CD4-positive, alpha-beta T cell treated with Interleukin-1 beta for 1 hour (primary cell): ENCODE measurements around the gene FDXR.

Source experiments
- DNase-seq, 2 donors: peaks; one replicate each; pipeline ENCODE4 v3.0.0-alpha.2; 2020 to 2022

The FDXR gene

DNA sequence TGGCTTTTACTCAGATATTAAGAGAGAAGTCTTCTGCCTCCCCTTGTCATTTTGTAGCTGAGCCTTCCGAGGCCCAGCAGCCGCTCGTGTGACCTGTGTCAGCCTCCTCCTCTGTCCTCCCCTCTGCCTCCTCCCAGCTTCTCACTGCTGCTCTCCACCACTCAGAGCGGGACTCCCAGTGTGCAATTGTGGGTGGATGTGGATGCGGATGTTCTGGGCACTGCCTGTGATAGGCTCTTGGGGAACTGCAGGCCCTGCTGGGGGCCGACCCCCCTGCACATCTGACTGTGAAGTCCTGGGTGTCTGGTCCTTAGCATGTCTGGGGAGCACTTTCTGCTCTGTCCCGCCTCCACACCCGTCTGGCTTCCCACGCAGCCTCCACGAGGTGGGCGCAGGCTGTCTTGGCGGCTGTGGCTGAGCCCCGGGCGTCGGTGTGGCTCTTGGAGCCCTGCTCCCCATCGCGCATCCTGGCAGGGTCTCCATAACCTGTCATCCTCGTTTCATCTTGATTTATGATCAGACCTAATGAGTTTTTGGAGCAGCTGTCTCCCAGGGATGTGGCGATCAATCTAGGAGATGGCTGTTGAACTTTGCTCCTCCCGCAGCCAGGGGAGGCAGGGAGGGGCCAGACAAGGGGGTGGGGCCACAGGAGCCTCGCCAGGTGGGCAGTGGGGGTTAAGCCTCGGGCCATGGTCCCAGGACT is 41.2 kb downstream of the FDXR start:
- no peak for DNase-seq

DNA sequence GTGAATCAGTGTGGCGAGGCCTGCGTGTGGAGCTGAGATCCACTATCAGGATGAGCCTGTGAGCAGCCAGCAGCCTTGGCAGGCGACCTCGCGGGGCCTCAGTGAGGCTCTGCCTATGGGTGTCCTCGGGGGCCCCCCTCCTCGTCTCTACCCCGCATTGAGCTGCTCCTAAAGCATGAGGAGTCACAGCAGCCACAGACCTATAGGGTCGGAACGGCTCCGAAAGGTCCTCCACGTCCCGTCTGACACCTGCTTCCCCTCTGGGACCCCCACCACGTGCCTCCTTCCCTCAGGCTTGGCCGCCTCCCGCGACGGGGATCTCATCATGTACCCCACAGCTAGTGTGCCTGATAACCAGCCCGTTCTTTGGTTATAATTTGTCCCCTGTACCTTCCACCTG is 41.9 kb downstream of the FDXR start:
- DNase-seq: no peak

DNA sequence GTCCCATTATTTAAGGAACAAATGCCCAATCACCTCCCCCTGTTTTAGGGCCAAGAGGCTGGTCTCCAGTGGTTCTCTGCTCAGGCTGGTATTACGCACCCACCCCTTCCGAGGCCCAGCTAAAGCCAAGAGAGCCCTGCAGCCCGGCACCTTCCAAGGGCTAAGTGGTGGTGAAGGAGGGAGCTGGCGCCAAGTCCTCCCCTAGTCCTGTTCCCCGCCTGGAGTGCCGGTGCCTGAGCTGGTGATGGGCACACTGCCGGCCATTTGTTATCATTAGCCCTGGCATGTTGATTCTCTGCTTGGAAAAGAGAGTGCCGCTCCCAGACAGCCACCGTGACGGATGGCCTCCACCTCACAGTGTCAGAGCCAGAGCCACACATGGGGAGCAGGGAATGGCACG is 45.0 kb downstream of the FDXR start:
- no peak for DNase-seq

DNA sequence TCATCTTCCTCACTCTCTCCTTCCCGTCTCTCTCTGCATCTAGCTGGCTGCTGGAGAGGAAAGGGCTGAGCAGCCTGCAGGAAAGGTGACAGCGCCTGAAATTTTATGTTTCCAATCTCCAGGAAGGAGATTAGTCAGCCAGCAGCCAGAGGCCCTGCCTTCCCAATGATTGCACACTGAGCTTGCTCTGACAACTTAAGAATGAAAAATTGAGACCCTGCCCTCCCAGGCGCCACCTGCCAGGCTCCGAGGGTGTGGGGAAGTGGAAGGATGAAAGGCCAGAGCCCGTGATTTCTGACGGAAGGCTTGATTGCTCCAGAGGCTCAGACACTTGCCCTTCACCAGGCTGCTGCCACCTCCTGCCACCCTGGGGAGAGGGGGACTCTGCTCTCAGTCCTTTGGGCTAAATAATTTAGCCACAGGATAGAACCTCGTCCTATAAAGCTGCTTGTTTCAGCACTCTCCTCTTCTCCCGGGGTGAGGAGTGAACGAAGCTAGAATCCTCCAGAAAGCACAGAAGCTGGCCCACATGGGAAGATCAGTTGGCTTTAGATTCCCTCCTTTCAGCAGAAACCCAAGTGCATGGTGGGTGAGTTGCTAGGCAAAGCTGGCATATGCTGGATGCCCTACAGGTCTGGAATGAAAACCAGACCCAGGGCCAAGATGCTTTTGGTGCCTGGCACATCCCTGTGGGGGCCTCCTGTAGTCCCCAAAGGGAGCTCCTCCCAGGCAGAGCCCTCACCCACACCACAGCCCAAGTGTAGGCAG is 46.7 kb downstream of the FDXR start:
- no peak for DNase-seq

DNA sequence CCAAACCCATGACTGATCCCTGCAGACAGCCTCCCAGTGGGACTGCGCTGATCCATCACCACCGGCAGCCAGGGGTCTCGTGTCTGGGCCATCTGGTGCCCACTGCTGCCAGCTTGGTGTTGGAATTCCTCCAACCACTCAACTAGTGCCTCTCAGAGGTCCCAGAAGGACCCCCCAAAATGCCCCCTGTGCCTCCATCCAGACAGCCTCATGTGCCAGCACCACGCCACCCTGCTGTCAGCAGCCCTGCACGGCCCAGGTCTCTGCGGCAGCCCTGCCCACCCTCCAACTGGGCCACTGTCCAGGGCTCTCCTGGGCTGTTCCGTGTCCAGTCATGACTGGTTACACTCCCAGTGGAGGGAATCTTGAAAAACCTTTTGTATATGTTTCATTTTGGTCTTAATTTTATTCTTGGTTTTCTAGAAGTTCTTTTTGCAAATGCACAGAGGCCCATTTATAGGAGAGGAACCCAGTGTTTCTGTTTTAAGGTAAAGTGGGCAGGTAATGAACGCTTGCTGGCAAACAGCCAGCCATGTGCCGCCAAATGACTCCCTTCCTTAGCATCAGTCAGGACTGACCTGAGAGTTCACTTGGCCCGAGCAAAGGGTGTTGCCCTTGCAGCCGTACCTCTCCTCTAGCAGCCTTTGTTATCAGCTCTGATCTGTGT is 47.7 kb downstream of the FDXR start:
- no peak for DNase-seq

- DNase-seq: no peak
These were observed 49.8 kb downstream of the FDXR start for GRCh38 chr17:74822939-74823367.

DNA sequence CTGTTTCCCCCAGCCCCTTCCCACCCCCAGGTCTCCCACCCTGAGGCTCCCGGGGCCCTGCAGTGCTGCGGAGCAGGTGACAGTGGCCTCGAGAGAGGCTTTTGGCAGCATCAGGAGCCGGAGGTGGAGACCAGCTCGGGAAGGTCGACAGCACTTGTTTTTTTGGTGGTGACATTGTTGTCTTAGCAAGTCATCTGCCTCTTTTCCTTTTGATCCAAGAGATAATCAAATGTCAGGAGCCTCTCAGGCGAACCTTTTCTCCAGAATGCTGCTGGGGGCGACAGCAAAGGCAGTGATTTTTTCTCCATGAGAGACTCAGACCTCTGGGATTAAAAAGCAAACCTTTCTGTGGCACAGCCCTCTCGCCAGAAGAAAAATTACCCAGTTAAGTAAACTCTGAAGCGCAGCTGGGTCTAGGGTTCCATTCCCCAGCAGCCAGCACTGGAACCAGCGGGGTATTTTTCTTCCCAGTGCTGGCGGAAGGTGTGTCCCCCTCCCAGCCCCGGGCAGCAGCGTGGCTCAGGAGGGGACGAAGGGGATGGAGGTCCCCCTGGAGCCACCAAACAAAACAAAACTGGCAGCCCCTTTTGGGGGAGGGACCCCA is 50.4 kb downstream of the FDXR start:
- no peak for DNase-seq

DNA sequence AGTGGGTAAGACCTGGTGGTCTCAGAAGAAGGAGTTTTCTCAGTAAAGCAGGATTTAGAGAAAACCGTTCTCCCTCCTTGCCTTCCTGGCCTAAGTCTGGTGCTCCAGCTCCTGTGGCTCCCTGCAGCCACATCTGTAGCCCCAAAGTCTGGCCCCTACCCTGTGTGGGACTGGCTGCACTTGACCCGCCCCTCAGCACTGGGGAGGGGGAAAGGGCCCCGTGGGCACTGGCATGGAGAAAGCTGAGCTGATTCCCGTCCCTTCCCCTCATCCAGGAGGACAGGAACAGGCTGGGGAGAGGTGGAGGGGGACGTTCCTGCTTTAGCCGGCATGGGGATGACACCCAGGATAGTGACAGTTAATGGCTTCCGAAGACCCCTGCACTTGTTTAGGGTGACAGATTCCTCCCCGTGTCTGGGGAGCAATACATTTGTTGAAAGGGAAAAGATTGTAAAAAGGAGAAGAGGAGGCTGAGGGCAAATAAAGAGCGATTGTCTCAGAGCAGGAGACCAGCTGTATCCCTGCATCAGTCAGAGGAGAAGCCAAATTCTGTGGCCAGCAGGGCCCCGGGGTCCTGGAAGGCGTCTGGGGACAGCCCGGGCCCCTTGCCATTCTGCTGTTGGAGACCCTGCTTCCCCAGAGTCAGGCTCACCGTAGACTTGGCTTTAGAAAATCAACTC is 51.0 kb downstream of the FDXR start:
- no peak for DNase-seq

- no peak for DNase-seq
These were observed 52.9 kb downstream of the FDXR start for GRCh38 chr17:74819801-74820436.

- no peak for DNase-seq
These were observed 54.4 kb downstream of the FDXR start for GRCh38 chr17:74818291-74818938.

GRCh38 chr17:74816905-74817620 is 55.7 kb downstream of the FDXR start:
- DNase-seq: no peak

DNA sequence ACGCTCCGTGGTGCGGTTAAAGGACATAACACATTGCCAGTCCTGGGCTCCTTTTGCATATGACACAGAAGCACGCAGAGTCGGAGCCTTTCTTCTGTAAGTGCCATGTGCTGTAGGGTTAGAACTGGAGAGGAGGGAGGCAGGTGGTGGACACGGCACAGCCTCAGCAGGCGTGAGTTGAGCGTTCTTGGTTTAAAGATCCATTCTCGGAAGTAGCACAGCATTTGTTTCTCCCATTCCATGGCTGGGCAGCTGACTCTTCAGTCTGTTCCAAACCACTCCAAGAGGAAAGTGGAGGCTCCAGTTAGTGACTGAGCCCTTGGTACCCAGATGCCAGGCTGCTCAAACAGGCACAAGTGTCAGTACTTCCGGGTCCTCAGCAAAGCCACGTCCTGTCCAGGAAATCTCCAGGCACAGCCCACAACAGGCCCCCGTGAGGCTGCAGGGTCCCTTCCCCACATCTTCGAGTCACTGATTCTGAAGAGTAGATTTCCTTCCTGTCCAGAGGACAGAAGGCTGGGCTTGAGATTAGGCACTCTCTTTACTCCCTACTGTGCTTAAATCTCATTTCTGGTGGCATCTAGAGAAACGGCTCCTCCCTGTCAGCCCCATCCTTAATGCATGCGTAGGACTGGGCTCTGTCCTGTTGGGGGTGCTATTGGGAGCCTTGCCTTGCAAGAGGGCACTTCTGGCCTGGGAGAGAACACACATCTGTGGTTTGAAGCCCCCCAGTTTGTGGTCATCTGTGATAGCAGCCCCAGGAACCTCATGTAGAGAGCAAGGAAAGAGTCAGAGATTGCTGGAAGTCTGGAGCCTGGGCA is 57.0 kb downstream of the FDXR start:
- DNase-seq: no peak

- no peak for DNase-seq
These were observed 57.7 kb downstream of the FDXR start for GRCh38 chr17:74815067-74815466.

DNA sequence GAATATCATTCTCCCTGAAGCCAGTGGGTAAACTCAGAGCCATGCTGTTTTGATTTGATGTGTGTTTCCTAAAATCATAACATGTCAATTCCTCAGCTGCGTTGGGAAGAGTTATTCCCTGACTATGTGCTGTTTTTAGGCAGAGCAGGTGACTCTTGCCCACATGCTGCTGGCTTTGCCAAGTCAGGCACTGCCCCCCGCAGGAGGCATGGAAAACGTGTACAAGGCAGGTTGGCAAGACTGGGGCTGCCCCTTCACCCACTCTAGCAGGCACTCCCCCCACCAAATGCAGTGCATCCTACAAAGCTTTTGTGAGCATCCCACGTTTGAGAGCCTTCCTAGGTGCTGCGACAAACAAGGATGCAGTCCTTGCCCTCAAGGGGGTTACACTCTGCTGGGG is 58.3 kb downstream of the FDXR start:
- no peak for DNase-seq
